CD14-positive monocyte (primary cell): ENCODE measurements around the gene OVCH1. TPM values are rescaled to one million over a fixed set of nuclear protein-coding genes. Genes with fewer than 3 reads are reported as not detected.

Source experiments
- DNase-seq, 3 donors: peaks; one replicate each; pipeline ENCODE4 v3.0.0-alpha.2; 2011 to 2022
- H2AFZ ChIP-seq: 2 replicates; pipeline ENCODE4 v1.6.0; 2012; ENCODE audit warnings: mild to moderate bottlenecking, low read depth, low read length, inconsistent platforms; ENCODE audit not compliant: insufficient read depth, poor library complexity, severe bottlenecking
- H3K27ac ChIP-seq, 2 donors: 1 replicate in 1 of 2; 2 replicates in 1 of 2; pipeline ENCODE4 v1.5.1; 2012 to 2013; ENCODE audit warnings: low read length in 2 of 2, control low read depth in 1 of 2, inconsistent platforms in 1 of 2, low read depth in 1 of 2, mild to moderate bottlenecking in 1 of 2
- H3K27me3 ChIP-seq, 2 donors: one replicate each; pipeline versions ENCODE4 v1.6.0 to v1.6.1; 2011 to 2013; ENCODE audit warnings: low read length in 2 of 2; ENCODE audit not compliant: control insufficient read depth in 2 of 2, insufficient read depth in 2 of 2
- H3K36me3 ChIP-seq, 2 donors: replicated peaks in 1 of 2; 1 replicate in 1 of 2; 2 replicates in 1 of 2; pipeline versions ENCODE4 v1.5.1 to v1.6.1; 2012 to 2013; ENCODE audit warnings: low read length in 2 of 2, control low read depth in 1 of 2, inconsistent platforms in 1 of 2, mild to moderate bottlenecking in 1 of 2; ENCODE audit not compliant: insufficient read depth in 2 of 2, control insufficient read depth in 1 of 2
- H3K4me1 ChIP-seq, 2 donors: 1 replicate in 1 of 2; 2 replicates in 1 of 2; pipeline versions ENCODE4 v1.5.1 to v1.6.1; 2012 to 2013; ENCODE audit warnings: low read length in 2 of 2, control low read depth in 1 of 2, inconsistent platforms in 1 of 2, mild to moderate bottlenecking in 1 of 2, moderate library complexity in 1 of 2; ENCODE audit not compliant: insufficient read depth in 2 of 2, control insufficient read depth in 1 of 2
- H3K4me2 ChIP-seq: replicated peaks from 2 replicates; pipeline ENCODE3; 2012; ENCODE audit warnings: low read length, moderate library complexity, mild to moderate bottlenecking; ENCODE audit not compliant: poor library complexity, severe bottlenecking; ENCODE audit errors: extremely low read depth
- H3K4me3 ChIP-seq, 3 experiments: fragments of 200-600 bp in 1 of 3; sonication (generic) in 1 of 3; replicated peaks in 1 of 3; 1 replicate in 2 of 3; 2 replicates in 1 of 3; pipeline ENCODE4 v1.5.1; 2011 to 2013; ENCODE audit warnings: low read length in 3 of 3, mild to moderate bottlenecking in 3 of 3, control low read depth in 2 of 3, low read depth in 2 of 3, inconsistent platforms in 1 of 3, moderate library complexity in 1 of 3
- H3K79me2 ChIP-seq: 2 replicates; pipeline ENCODE4 v1.6.0; 2012; ENCODE audit warnings: mild to moderate bottlenecking, control low read depth, inconsistent platforms, low read length, moderate library complexity; ENCODE audit not compliant: insufficient read depth
- H3K9ac ChIP-seq: 2 replicates; pipeline ENCODE4 v1.6.0; 2017; ENCODE audit warnings: low read length, mild to moderate bottlenecking; ENCODE audit not compliant: insufficient read depth, poor library complexity, severe bottlenecking
- H3K9me3 ChIP-seq, 2 donors: replicated peaks in 1 of 2; 1 replicate in 1 of 2; 2 replicates in 1 of 2; pipeline versions ENCODE4 v1.5.1 to v1.6.1; 2012 to 2013; ENCODE audit warnings: low read length in 2 of 2, control low read depth in 1 of 2; ENCODE audit not compliant: control insufficient read depth in 1 of 2, insufficient read depth in 1 of 2
- H4K20me1 ChIP-seq: 2 replicates; pipeline ENCODE4 v1.6.0; 2012; ENCODE audit warnings: mild to moderate bottlenecking, low read length, control low read depth, moderate library complexity; ENCODE audit not compliant: insufficient read depth
- H3K27ac Mint-ChIP-seq, 7 donors: one replicate each; pipeline ENCODE4 v1.8.0; 2020; ENCODE audit warnings: mild to moderate bottlenecking in 7 of 7, mixed read lengths in 7 of 7, moderate library complexity in 6 of 7, inconsistent platforms in 2 of 7
- H3K27me3 Mint-ChIP-seq, 3 donors: one replicate each; pipeline ENCODE4 v1.8.0; 2021 to 2022; ENCODE audit warnings: low read depth in 3 of 3, mild to moderate bottlenecking in 3 of 3, mixed read lengths in 3 of 3, moderate library complexity in 3 of 3, inconsistent platforms in 1 of 3
- H3K36me3 Mint-ChIP-seq, 2 donors: one replicate each; pipeline ENCODE4 v1.8.0; 2020; ENCODE audit warnings: mixed read lengths in 2 of 2, inconsistent platforms in 1 of 2, mild to moderate bottlenecking in 1 of 2
- H3K4me1 Mint-ChIP-seq: one replicate; pipeline ENCODE4 v1.8.0; 2020; ENCODE audit warnings: mild to moderate bottlenecking, mixed read lengths
- H3K4me3 Mint-ChIP-seq, 2 donors: one replicate each; pipeline ENCODE4 v1.8.0; 2020; ENCODE audit warnings: mild to moderate bottlenecking in 2 of 2, mixed read lengths in 2 of 2, moderate library complexity in 1 of 2
- H3K9me3 Mint-ChIP-seq, 7 donors: one replicate each; pipeline ENCODE4 v1.8.0; 2020 to 2022; ENCODE audit warnings: mixed read lengths in 7 of 7, mild to moderate bottlenecking in 6 of 7, moderate library complexity in 6 of 7, inconsistent platforms in 2 of 7
- CTCF ChIP-seq: fragments of 200-600 bp; IDR thresholded peaks from one replicate; pipeline ENCODE4 v1.8.0; 2022; ENCODE audit warnings: antibody characterized with exemption, mild to moderate bottlenecking
- WGBS: methylation state at CpG from one replicate; pipeline ENCODE4 v1.1.5; 2013; ENCODE audit warnings: missing lambda C conversion rate; ENCODE audit not compliant: insufficient coverage; 5-methylcytosine and 5-hydroxymethylcytosine counted together
- intact Hi-C, 2 donors: fragments of 100-400 bp; cut with micrococcal nuclease; formaldehyde crosslinking; loops; one replicate each; pipeline versions ENCODE4 v1.15.0 to v1.15.1; 2023
- polyA plus RNA-seq, 3 donors: library from polyadenylated mRNA; depleted of rRNA in 1 of 3; unstranded in 2 of 3; stranded (reverse) in 1 of 3; fragments of 300-500 nt in 2 of 3; fragments of >200 nt in 1 of 3; fragmentation: Illumina TruSeq in 2 of 3; gene quantifications; 1 replicate in 2 of 3; 2 replicates in 1 of 3; pipeline ENCODE4 v1.2.3, GENCODE V29; 2012 to 2021

OVCH1 gene
- polyA plus RNA-seq, 3 donors: 0.03 TPM; not detected in 2

- Mint-ChIP-seq H3K4me1 (no peaks in the 10 kb centered on the region), H3K4me3 (no peak overlapping the region), H3K36me3 (no peaks in the 10 kb centered on the region), H3K27ac (no peak overlapping the region), H3K27me3 (peaks cover 1 to 13% (median 5%) of the 10 kb centered on the region in 3 donors), H3K9me3 (no peaks in the 10 kb centered on the region)
- Histone ChIP-seq H3K27ac (no peak overlapping the region), H3K4me2 (no peak overlapping the region), H2AFZ (no peak overlapping the region), H3K4me3 (no peak overlapping the region), H4K20me1 (no peaks in the 10 kb centered on the region), H3K79me2 (no peaks in the 10 kb centered on the region), H3K4me1 (no peaks in the 10 kb centered on the region), H3K9me3 (no peaks in the 10 kb centered on the region), H3K36me3 (no peaks in the 10 kb centered on the region), H3K27me3 (peaks cover 0 to 3% of the 10 kb centered on the region in 2 donors), H3K9ac (no peak overlapping the region)
- no peak for DNase-seq
- WGBS: 21% methylated on average over 2 of the region's 2 CpGs
- intact Hi-C loops: no loop called here
- no peak for TF ChIP-seq CTCF
Observed at GRCh38 chr12:29486972-29487371, 10.5 kb downstream of the OVCH1 start.

GRCh38 chr12:29463198-29463597 lies 34.3 kb downstream of the OVCH1 start:
- H2AFZ ChIP-seq: no peak overlapping the region
- 13% methylated on average over 2 of the region's 4 CpGs for WGBS
- Mint-ChIP-seq H3K36me3 (no peaks in the 10 kb centered on the region), H3K27me3 (peaks cover 1 to 3% (median 2%) of the 10 kb centered on the region in 3 donors), H3K4me1 (peaks cover 1% of the 10 kb centered on the region), H3K27ac (peak overlapping the region in 1 of 7 donors; percentile 21), H3K4me3 (no peak overlapping the region), H3K9me3 (peaks cover 0 to 4% (median 0%) of the 10 kb centered on the region in 7 donors)
- H4K20me1 ChIP-seq: no peaks in the 10 kb centered on the region
- no peak overlapping the region for H3K4me3 ChIP-seq
- DNase-seq: no peak
- no peaks in the 10 kb centered on the region for H3K9me3 ChIP-seq
- H3K4me1 ChIP-seq: no peaks in the 10 kb centered on the region
- no peak overlapping the region for H3K4me2 ChIP-seq
- H3K79me2 ChIP-seq: no peaks in the 10 kb centered on the region
- no peak overlapping the region for H3K9ac ChIP-seq
- no peaks in the 10 kb centered on the region for H3K27me3 ChIP-seq
- H3K27ac ChIP-seq: no peak overlapping the region
- no peaks in the 10 kb centered on the region for H3K36me3 ChIP-seq
- no peak for TF ChIP-seq CTCF
- intact Hi-C loops: no loop called here
